ENCODE data around the gene PRX. TPM values are rescaled to one million over a fixed set of nuclear protein-coding genes. Genes with fewer than 3 reads are reported as not detected.
A peak's percentile ranks its signal among the peaks of the same experiment; 100 is the strongest.

The PRX gene
- total and polyA plus RNA-seq, 9 of the 15 experiments (the other 6 are each of a cell fraction or from before 2014, with no cell fraction given) = 0.65 to 3.5 (median 1.7) TPM; not detected in 2

DNA sequence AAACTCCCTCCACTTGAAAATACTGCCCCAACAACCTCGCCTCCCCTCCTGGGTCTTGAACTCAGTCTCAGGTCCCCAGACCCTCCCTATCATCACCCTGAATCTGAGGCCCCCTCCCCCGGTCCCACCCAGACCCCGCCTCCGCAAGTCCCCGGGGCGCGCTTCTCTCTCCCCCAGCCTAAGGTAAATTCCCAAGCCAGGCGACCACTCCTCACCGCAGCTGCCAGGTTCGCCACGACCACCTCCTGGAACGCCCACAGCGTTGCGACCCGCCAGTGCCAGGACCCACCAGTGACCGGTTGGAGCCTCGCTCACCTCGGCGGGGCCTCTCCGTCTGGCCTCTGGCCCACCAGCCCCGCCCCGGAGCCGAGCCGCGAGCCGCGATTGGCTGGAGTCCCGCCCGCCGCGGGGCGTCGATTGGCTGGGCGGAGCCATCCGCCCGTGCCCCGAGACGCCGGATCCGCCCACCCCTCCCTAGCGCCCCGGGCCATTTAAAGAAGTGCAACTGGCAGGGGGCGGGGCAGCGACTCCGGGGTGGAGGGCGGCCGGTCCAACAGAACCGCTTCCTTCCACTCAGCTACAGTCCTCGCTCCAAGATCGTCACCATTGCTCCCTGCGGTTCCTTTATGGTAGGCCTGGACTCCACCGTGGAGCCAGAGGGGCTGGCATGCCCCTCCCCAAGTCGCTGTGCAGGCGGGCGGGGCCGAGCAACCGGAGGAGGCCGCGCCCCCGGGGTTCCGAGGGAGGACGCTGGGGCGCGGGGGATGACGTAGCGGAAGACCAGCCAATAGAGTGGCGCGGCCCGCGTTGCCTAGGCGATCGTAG, 31.0 kb upstream of the PRX start, which contains the start of gene SERTAD3 (continued):
- 0 out of 2 replicates have a peak, but pooled peaks have one; percentile 23 for TF ChIP-seq ZBTB9 (CRISPR knock-in tag; IDR thresholded peaks at IDR 0.05)
- TF ChIP-seq CBFB (CRISPR knock-in tag; IDR thresholded peaks at IDR 0.05) = no peak
- no peak for TF ChIP-seq KLF16 (IDR thresholded peaks at IDR 0.05)
- no peak for TF ChIP-seq BCOR (IDR thresholded peaks at IDR 0.05)
- no peak for TF ChIP-seq L3MBTL2 (IDR thresholded peaks at IDR 0.05)
- no peak; the same call in 1 of the 2 replicates for TF ChIP-seq FOSL1 (tag; conservative IDR thresholded peaks at IDR 0.05)
- TF ChIP-seq E2F1 (CRISPR knock-in tag; IDR thresholded peaks at IDR 0.05) = peak; percentile 64; the same call in 1 of the 2 replicates
- TF ChIP-seq ZNF224 (CRISPR knock-in tag; IDR thresholded peaks at IDR 0.05) = no peak
- TF ChIP-seq HMGN3 (IDR thresholded peaks at IDR 0.05; ENCODE audit: borderline replicate concordance, extremely low read depth, insufficient read length, low read depth, low read length) = peak; percentile 76
- no peak for TF ChIP-seq ID3 (CRISPR knock-in tag; IDR thresholded peaks at IDR 0.05)
- TF ChIP-seq ID3 (tag; IDR thresholded peaks at IDR 0.05) = no peak
- TF ChIP-seq, protein P1, sequence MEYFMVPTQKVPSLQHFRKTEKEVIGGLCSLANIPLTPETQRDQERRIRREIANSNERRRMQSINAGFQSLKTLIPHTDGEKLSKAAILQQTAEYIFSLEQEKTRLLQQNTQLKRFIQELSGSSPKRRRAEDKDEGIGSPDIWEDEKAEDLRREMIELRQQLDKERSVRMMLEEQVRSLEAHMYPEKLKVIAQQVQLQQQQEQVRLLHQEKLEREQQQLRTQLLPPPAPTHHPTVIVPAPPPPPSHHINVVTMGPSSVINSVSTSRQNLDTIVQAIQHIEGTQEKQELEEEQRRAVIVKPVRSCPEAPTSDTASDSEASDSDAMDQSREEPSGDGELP (CRISPR knock-in tag; IDR thresholded peaks at IDR 0.05; ENCODE audit: borderline replicate concordance) = peak; percentile 67
- TF ChIP-seq NCOR1 (IDR thresholded peaks at IDR 0.05) = no peak
- no peak for TF ChIP-seq KLF6 (CRISPR knock-in tag; IDR thresholded peaks at IDR 0.05; ENCODE audit: borderline replicate concordance)
- TF ChIP-seq, protein P2, sequence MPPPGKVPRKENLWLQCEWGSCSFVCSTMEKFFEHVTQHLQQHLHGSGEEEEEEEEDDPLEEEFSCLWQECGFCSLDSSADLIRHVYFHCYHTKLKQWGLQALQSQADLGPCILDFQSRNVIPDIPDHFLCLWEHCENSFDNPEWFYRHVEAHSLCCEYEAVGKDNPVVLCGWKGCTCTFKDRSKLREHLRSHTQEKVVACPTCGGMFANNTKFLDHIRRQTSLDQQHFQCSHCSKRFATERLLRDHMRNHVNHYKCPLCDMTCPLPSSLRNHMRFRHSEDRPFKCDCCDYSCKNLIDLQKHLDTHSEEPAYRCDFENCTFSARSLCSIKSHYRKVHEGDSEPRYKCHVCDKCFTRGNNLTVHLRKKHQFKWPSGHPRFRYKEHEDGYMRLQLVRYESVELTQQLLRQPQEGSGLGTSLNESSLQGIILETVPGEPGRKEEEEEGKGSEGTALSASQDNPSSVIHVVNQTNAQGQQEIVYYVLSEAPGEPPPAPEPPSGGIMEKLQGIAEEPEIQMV (tag; conservative IDR thresholded peaks at IDR 0.05; ENCODE audit: low read depth) = no peak
- peak; percentile 67 for TF ChIP-seq PRDM10 (IDR thresholded peaks at IDR 0.05; ENCODE audit: partially characterized antibody)
- TF ChIP-seq ZZZ3 (IDR thresholded peaks at IDR 0.05) = no peak
